Ovary (tissue), 9 donors: Measurements from ENCODE around the gene SBNO2. TPM values are rescaled to one million over a fixed set of nuclear protein-coding genes. Genes with fewer than 3 reads are reported as not detected.

Experiments
- DNase-seq, 5 donors: peaks; one replicate each; pipeline ENCODE4 v3.0.0-alpha.2; 2019 to 2020
- H3K27ac ChIP-seq, 2 donors: fragments of 200-600 bp; one replicate each; pipeline versions ENCODE4 v1.5.1 to v1.8.0; 2019 to 2022
- H3K27me3 ChIP-seq: fragments of 200-600 bp; one replicate; pipeline ENCODE4 v1.8.0; 2022
- H3K36me3 ChIP-seq: fragments of 200-600 bp; sonication (generic); one replicate; pipeline ENCODE4 v1.5.1; 2019
- H3K4me1 ChIP-seq: one replicate; pipeline ENCODE4 v1.8.1; 2013; ENCODE audit warnings: mild to moderate bottlenecking, moderate library complexity; ENCODE audit not compliant: insufficient read depth
- H3K4me3 ChIP-seq: fragments of 200-600 bp; sonication (generic); one replicate; pipeline ENCODE4 v1.5.1; 2017
- H3K9me3 ChIP-seq, 2 donors: fragments of 200-600 bp in 1 of 2; sonication (generic) in 1 of 2; one replicate each; pipeline versions ENCODE4 v1.5.1 to v1.8.1; 2013 to 2019; ENCODE audit warnings: mild to moderate bottlenecking in 1 of 2, moderate library complexity in 1 of 2
- EP300 ChIP-seq: sonication (generic); formaldehyde crosslinking; IDR thresholded peaks from one replicate; pipeline ENCODE4 v1.6.1; 2017; ENCODE audit warnings: antibody characterized with exemption
- POLR2A ChIP-seq: fragments of 450-650 bp; IDR thresholded peaks from one replicate; pipeline ENCODE4 v1.6.1; 2017; ENCODE audit warnings: antibody characterized with exemption, mild to moderate bottlenecking, moderate library complexity
- whole genome bisulfite sequencing, 3 donors: extraction: QIAGEN DNeasy Blood & Tissue Kit in 1 of 3; methylation state at CpG; one replicate each; pipeline versions ENCODE4 v1.1.5 to v1.1.7; 2013 to 2017; 5-methylcytosine and 5-hydroxymethylcytosine counted together
- intact Hi-C, 4 donors: fragments of 100-400 bp; cut with DNase I; formaldehyde crosslinking; loops; one replicate each; pipeline versions ENCODE4 v1.11.0 to v1.15.1; 2022 to 2023
- polyA plus RNA-seq, 2 donors: library from polyadenylated mRNA; stranded (reverse); fragments of 200-250 nt in 1 of 2; fragments of 350-450 nt in 1 of 2; fragmentation: Illumina TruSeq in 1 of 2; extraction: RNeasy Lipid Tissue Mini Kit (QIAGEN cat#74804) in 1 of 2; gene quantifications; one replicate each; pipeline ENCODE4 v1.2.3, GENCODE V29; 2013 to 2014
- total RNA-seq, 7 donors: library from RNA; depleted of rRNA in 2 of 7; stranded (reverse); fragments of >200 nt in 2 of 7; fragmentation: NEBNext Ultra II Directional in 3 of 7; extraction: Animal tissue kit (Norgen Biotek cat#: 25700) in 3 of 7; gene quantifications; one replicate each; pipeline versions ENCODE4 v1.1.0 to v1.2.4, GENCODE V29; 2016 to 2023
- TF ChIP-seq, protein P1 (sequence below), 3 donors: fragments of 450-650 bp in 2 of 3; fragments of 200-600 bp in 1 of 3; IDR thresholded peaks; one replicate each; pipeline versions ENCODE4 v1.5.1 to v1.8.0; 2016 to 2022; ENCODE audit warnings: antibody characterized with exemption in 3 of 3, mild to moderate bottlenecking in 1 of 3
- donor health status: DM: no; HTN: no; CAD: no; lungs with moderate emphysema.
- donor health status: DM: no; HTN: no; CAD: no.
- donor health status: Bipolar disorder and iron deficiency.
- donor health status: DM: yes; HTN: yes; CAD: no.
- donor health status: DM: no; HTN: no; CAD: no.
- donor health status: DM: yes; HTN: yes; CAD: no.

Gene SBNO2
- total and polyA plus RNA-seq, 9 donors = 6.1 to 92.6 (median 60.9) TPM

DNA sequence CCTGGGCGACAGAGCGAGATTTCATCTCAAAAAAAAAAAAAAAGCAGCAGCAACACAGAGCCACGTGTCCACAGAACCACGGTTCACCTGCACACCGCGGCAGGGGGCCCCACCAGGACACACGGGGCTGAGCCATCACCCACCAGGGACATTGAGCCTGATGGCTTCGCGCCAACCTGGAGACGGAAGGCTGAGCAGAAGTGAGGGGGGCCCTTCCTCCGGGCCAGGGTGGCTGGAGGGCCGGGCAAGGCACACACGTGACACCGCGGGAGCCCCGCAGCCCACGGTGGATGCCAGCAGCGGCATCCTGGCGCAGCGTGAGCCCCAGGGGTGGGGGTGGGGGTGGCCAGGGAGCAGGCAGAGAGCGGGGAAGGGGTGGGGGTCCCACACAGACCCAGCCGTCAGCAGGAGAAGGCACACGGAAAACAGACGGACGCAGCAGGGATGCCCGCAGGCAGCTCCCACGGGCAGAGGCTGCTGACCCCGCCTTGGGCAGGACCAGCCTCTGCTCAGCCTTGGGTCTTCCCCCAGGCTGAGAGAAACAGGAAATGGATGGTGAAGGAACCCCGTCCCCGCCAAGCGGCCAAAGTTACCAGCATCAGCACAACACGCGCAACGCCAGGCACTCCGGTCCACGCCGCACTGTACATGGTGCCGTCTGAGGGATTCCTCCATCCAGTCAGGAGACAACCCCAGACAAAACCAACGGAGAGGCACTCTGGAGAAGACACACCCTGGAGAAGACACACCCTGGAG, 33.6 kb downstream of the SBNO2 start:
- TF ChIP-seq EP300 (no peak), POLR2A (no peak)
- TF ChIP-seq, protein P1, sequence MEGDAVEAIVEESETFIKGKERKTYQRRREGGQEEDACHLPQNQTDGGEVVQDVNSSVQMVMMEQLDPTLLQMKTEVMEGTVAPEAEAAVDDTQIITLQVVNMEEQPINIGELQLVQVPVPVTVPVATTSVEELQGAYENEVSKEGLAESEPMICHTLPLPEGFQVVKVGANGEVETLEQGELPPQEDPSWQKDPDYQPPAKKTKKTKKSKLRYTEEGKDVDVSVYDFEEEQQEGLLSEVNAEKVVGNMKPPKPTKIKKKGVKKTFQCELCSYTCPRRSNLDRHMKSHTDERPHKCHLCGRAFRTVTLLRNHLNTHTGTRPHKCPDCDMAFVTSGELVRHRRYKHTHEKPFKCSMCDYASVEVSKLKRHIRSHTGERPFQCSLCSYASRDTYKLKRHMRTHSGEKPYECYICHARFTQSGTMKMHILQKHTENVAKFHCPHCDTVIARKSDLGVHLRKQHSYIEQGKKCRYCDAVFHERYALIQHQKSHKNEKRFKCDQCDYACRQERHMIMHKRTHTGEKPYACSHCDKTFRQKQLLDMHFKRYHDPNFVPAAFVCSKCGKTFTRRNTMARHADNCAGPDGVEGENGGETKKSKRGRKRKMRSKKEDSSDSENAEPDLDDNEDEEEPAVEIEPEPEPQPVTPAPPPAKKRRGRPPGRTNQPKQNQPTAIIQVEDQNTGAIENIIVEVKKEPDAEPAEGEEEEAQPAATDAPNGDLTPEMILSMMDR (IDR thresholded peaks at IDR 0.05) = no peak
- Histone ChIP-seq H3K27me3 (no peaks in the 10 kb centered on the region), H3K36me3 (no peaks in the 10 kb centered on the region), H3K4me3 (no peak overlapping the region), H3K4me1 (no peaks in the 10 kb centered on the region), H3K27ac (no peak overlapping the region), H3K9me3 (no peaks in the 10 kb centered on the region)
- intact Hi-C loops = no loop called here
- 93 to 95% (median 93%) methylated on average over 37 to 39 of the region's 39 CpGs for WGBS, 3 donors
- DNase-seq = no peak

DNA sequence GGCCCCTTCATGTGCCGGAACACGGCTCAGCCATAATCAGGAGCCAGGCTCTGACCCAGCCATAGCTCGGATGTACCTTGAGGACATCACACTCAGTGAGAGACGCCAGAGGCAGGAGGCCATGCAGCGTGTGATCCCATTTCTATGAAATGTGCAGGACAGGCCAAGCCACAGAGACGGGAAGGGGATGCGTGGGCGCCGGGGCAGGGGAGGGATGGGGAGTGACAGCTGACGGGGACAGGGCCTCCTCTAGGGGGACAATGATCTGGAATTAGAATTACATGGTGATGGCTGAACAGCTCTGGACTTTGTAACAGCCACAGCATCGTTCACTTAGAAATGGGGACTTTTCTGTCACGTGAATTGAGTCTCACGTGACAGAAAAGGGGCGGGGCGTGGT, 34.9 kb downstream of the SBNO2 start:
- Histone ChIP-seq H3K27ac (no peak overlapping the region), H3K9me3 (no peaks in the 10 kb centered on the region), H3K27me3 (no peaks in the 10 kb centered on the region), H3K4me1 (no peaks in the 10 kb centered on the region), H3K36me3 (no peaks in the 10 kb centered on the region), H3K4me3 (no peak overlapping the region)
- 86 to 91% (median 89%) methylated on average over 15 of the region's 15 CpGs for whole genome bisulfite sequencing, 3 donors
- TF ChIP-seq EP300 = no peak
- DNase-seq = no peak
- intact Hi-C loops = no loop called here

DNA sequence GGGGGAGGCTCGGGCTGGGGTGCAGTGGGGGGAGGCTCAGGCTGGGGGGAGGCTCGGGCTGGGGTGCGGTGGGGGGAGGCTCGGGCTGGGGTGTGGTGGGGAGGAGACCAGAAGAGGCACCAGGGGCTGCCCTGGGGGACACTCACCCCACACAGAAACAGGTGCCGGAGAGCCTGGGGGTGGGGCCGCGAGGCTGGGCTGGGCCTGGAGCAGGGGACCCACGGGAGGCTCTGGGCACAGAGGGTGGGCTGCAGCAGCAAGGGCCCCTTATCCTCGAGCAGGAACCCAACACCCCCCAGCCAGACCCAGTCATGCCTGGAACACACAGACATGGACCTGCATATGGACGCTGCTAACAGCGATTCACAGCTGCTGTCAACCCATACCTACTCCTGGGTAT, 35.9 kb downstream of the SBNO2 start:
- TF ChIP-seq EP300 (no peak), POLR2A (no peak)
- TF ChIP-seq, protein P1 (IDR thresholded peaks at IDR 0.05) = no peak
- 79 to 85% (median 84%) methylated on average over 10 of the region's 11 CpGs for WGBS, 3 donors
- H3K36me3 ChIP-seq = no peaks in the 10 kb centered on the region
- intact Hi-C loops = no loop called here
- H3K27me3 ChIP-seq = no peaks in the 10 kb centered on the region
- no peak overlapping the region for H3K4me3 ChIP-seq
- H3K4me1 ChIP-seq = peaks cover 9% of the 10 kb centered on the region
- H3K9me3 ChIP-seq = no peaks in the 10 kb centered on the region
- no peak overlapping the region for H3K27ac ChIP-seq
- DNase-seq = no peak

DNA sequence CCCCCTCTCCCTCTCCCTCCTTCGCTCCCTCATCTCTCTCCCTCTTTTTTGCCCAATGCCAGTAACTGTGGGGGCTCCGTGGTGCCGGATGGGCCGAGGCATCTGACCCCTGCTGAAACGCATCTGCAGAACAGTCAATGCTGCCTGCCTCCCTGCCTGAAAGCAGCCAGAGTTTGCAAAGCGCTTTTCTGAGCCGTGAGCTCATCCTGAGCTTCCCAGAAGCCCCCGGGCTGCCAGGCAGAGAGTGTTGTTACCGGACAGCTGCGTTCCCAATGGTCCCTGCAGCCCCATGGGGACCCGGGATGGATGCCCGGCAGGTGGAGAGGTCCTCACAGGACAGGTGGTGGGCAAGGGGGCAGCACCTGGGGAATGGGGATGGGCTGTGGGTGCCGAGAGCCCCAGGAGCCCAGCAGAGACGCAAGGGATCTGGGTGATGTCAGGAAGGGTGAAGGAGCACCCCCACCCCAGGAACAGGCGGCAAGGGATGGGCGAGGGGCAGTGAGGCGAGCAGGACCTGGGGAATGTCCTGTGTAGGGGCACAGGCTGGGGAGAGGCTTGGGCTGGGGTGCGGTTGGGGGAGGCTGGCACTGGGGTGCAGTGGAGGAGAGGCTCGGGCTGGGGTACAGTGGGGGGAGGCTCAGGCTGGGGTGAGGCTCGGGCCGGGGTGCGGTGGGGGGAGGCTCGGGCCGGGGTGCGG, 37.3 kb downstream of the SBNO2 start:
- H3K27me3 ChIP-seq = no peaks in the 10 kb centered on the region
- no peak overlapping the region for H3K27ac ChIP-seq
- WGBS, 3 donors = 79 to 81% (median 80%) methylated on average over 16 to 22 of the region's 25 CpGs
- H3K36me3 ChIP-seq = no peaks in the 10 kb centered on the region
- H3K4me1 ChIP-seq = peaks cover 18% of the 10 kb centered on the region
- no peak for DNase-seq
- H3K4me3 ChIP-seq = no peak overlapping the region
- intact Hi-C loops = no loop called here
- H3K9me3 ChIP-seq = no peaks in the 10 kb centered on the region
- no peak for TF ChIP-seq EP300
- TF ChIP-seq POLR2A = no peak
- TF ChIP-seq, protein P1 (IDR thresholded peaks at IDR 0.05) = no peak

DNA sequence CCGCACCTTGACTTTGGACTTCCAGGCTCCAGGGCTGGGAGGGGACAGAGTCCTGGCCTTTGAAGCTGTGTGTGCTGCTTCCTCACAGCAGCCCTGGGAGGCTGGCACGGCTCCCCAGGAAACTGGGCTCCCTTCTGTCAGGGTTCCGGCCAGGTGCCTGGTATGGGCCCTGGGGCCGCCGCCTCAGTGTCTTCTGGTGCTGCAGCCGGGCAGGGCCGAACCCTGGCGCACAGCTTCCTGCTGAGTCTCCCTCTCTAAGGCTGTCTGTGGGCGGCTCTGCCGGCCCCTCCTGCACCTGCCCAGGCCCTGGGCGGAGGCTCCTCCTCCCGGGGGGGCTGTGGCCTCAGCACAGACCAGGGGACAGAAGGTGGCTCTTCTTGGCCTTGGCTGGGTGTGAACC, 37.9 kb downstream of the SBNO2 start:
- H3K27ac ChIP-seq = no peak overlapping the region
- DNase-seq = no peak
- H3K4me3 ChIP-seq = no peak overlapping the region
- TF ChIP-seq, protein P1 (IDR thresholded peaks at IDR 0.05) = no peak
- TF ChIP-seq POLR2A (no peak), EP300 (no peak)
- 74 to 77% (median 74%) methylated on average over 8 to 12 of the region's 12 CpGs for WGBS, 3 donors
- H3K36me3 ChIP-seq = no peaks in the 10 kb centered on the region
- intact Hi-C loops = no loop called here
- H3K9me3 ChIP-seq = no peaks in the 10 kb centered on the region
- no peaks in the 10 kb centered on the region for H3K27me3 ChIP-seq
- H3K4me1 ChIP-seq = peaks cover 22% of the 10 kb centered on the region
